Measurements from ENCODE around the gene PARPBP.
"Not testable (repeated sequence)": the region's sequence is repeated elsewhere in the genome, so short reads cannot be mapped to it uniquely, and the experiment has no call there.

The PARPBP gene, protein sequence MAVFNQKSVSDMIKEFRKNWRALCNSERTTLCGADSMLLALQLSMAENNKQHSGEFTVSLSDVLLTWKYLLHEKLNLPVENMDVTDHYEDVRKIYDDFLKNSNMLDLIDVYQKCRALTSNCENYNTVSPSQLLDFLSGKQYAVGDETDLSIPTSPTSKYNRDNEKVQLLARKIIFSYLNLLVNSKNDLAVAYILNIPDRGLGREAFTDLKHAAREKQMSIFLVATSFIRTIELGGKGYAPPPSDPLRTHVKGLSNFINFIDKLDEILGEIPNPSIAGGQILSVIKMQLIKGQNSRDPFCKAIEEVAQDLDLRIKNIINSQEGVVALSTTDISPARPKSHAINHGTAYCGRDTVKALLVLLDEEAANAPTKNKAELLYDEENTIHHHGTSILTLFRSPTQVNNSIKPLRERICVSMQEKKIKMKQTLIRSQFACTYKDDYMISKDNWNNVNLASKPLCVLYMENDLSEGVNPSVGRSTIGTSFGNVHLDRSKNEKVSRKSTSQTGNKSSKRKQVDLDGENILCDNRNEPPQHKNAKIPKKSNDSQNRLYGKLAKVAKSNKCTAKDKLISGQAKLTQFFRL

DNA sequence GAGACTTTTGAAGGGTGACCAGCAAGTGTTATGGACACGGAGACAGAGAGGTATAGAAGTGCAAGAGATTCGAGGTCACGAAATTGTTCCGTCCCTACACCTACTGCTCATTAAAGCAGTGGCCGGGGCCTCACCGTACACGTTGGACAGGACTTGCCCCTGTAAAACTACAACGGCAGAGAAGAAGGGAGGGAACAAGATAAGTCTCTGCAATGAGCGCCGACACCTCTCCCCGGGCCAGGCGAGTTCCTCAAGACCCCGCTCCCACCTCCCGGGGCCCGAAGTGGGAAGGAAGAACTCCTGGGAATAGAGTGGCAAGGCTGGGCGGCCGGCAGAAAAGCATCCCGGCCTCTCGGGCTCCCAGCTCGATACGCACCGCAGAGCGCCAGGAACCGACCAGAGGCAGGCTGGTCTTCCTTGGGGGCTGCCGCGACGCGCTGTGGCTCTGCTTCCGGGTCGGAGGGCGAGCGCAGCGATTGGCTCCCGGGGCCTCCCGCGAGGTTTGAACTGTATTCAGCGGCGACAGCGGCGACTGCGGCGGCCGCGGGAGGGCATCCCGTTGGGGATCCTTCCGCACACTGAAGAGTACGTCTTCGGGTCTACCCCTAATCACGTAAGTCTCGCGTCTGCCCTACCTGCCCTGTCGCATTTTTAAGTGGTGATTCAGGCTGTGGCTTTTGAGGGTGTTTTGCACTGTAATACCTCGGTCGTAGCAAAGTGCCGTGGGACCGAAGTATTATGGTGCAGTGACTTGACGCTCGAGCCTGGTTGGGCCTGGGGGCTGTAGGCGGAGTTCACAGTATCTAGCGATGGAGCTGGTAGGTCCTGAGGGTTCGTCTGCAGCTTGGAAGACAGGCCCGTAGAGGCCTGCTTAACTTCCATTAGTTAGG is at the start of gene PARPBP, which contains the start of gene NUP37:
TSS of gene PARPBP (plus strand) at position 510 of the 890 bp plus-strand sequence. CDS start 3,706 bp downstream, outside the sequence.
TSS of gene NUP37 (minus strand) at position 441 of the 890 bp plus-strand sequence. CDS start 1,596 bp downstream, outside the sequence.
- in situ Hi-C loops (cut with HindIII; ENCODE audit: low sequenced_read_pairs): no loop called here

DNA sequence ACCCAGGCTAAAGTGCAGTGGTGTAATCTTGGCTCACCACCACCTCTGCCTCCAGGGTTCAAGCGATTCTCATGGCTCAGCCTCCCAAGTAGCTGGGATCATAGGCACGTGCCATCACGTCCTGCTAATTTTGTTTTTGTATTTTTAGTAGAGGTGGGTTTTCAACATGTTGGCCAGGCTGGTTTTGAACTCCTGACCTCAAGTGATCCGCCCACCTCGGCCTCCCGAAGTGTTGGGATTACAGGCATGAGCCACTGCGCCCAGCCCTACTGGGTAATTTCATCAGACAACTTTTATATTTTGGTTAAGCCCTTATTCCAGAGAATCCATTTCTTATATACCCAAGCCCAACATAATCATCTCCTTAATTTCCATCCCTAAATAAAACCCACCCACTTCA is 47.9 kb upstream of the PARPBP start:
- in situ Hi-C loops (cut with HindIII; ENCODE audit: low sequenced_read_pairs): not testable (repeated sequence)

DNA sequence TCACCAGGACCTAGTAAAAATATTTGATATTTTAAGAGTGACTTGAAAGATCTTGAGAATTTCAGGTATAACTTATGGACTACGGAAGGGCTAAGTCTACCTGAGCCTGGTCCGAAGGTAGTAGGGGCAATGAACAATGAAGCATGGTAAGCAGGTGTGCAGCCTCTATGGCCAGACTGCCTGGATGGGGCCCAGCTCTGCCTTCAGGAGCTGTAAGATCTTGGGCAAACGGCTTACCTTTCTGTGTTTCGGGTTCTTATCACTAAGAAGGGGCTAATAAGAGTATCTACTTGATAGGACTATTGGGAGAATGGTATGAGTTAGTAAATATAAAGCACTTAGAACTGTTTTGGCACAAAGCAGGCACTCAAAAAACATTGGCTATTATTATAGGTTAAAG is 39.1 kb upstream of the PARPBP start:
- in situ Hi-C loops (cut with HindIII; ENCODE audit: low sequenced_read_pairs): no loop called here

DNA sequence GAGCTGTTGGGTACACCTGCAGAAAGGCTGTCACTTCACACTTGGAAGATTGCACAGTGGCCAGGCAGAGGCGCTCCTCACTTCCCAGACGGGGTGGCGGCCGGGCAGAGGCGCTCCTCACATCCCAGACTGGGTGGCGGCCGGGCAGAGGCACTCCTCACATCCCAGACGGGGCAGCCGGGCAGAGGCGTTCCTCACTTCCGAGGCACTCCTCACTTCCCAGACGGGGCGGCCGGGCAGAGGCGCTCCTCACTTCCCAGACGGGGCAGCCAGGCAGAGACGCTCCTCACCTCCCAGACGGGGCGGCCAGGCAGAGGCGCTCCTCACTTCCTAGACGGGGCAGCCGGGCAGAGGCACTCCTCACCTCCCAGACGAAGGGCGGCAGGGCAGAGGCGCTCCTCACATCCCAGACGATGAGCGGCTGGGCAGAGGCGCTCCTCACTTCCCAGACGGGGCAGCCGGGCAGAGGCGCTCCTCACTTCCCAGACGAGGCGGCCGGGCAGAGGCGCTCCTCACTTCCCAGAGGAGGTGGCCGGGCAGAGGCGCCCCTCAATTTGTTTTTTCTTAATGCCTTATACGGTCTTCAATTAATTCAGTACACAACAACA is 30.7 kb upstream of the PARPBP start:
- in situ Hi-C loops (cut with HindIII; ENCODE audit: low sequenced_read_pairs): not testable (repeated sequence)

DNA sequence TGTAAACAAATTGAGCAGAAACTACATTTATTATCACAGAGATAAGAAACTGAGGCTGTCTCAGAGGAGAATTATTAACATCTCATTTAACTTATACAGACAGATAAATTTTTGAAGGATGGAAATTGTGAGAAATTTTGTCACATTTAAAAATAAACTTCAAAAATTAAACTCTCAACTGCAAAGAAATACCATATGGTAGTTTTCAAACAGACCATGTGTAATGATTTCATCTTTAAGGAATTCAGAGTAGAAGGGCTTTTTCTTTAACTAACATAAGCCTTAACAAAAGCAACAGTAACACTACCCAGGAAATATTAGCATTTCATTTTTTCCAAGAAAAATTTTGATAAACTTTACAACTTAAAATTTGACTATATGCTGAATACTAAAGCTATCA is 26.7 kb upstream of the PARPBP start:
- in situ Hi-C loops (cut with HindIII; ENCODE audit: low sequenced_read_pairs): no loop called here

DNA sequence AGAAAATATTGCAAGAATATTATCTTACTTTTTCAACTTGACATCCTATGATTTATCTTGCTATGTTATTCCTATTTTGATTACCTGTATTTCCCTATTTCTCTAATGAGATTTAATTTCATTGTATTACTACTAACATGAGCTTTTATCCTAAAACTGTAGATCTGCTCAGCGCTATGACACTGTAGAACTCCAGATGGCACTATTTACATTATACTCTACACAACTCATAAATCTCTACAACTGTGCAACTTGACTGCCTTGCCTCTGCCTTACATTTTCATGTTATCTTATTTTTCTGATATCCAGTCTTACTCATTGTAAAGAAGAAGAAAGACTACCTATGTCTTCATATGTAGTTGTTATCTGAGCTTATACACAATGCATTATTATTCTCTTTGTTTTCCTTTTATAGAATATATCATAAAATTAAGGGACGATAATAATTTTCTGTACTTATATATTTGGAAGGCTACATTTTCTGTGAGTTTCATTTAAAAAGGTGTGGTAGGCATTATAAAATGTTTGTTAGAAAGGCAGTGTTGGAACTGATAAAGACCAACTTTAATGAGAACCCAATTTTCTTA is 24.2 kb upstream of the PARPBP start:
- in situ Hi-C loops (cut with HindIII; ENCODE audit: low sequenced_read_pairs): no loop called here

DNA sequence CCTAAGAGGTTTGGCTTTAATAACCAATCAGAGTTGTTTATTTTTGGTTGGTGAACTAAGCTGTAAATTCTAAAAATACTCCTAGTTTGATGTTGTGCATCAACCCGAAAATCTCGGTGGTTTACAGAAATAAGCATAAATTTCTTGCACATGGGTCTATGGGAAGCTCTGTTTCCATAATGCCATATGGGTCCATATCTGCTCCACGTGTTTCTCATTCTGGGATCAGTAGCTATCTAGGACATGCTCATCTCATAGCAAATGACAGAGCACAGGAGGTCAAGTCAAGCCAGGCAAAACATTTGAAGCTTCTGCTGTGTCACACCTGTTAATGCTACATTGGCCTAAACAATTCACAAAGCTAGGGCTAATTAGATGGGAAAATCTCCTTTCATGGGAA is 23.1 kb upstream of the PARPBP start:
- in situ Hi-C loops (cut with HindIII; ENCODE audit: low sequenced_read_pairs): no loop called here

DNA sequence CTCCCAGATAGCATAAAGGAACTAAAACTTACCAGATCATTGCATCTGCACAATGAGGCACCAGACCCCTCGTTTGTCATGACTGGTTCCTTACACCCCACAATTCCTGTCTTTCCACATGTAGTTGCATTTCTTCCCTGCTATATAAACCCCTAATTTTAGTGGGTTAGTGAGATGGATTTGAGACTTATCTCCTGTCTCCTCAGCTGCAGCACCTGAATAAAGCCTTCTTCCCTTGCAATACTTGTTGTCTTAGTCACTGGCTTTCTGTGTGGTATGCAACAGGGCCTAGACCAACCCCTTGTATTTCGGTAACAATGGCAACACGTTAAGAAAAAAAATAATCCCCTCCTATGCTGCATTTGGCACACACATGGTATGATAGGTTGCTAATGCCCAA is 13.1 kb upstream of the PARPBP start:
- in situ Hi-C loops (cut with HindIII; ENCODE audit: low sequenced_read_pairs): no loop called here

DNA sequence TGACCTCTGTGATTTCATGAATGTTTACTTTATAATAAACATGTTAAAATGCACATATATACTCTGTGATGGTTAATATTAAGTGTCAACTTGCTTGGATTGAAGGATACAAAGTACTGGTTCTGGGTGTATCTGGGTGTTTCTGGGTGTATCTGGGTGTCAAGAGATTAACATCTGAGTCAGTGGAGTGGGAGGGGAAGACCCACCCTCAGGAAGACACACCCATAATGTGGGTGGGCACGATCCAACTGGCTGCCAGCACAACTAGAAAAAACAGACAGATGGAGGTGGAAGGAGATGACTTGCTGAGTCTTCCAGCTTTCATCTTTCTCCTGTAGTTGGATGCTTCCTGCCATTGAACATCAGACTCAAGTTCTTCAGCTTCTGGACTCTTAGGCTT is 12.0 kb upstream of the PARPBP start:
- in situ Hi-C loops (cut with HindIII; ENCODE audit: low sequenced_read_pairs): no loop called here

DNA sequence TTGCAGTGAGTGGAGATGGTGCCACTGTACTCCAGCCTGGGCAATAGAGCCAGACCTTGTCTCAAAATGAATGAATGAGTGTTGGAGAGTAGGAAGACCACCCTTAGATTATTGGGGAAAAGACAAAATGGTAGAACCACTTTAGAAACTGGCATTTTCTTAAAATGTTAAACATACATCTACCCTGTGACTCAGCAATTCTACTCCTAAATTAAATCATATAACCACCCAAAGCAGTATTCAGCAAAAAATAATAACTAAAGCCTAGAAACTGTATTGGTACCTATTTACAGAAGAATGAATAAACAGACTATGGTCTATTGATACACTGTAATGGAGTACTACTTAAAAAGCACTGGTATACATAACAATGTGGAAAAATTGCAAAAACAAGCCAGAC is 9.2 kb upstream of the PARPBP start:
- in situ Hi-C loops (cut with HindIII; ENCODE audit: low sequenced_read_pairs): no loop called here

DNA sequence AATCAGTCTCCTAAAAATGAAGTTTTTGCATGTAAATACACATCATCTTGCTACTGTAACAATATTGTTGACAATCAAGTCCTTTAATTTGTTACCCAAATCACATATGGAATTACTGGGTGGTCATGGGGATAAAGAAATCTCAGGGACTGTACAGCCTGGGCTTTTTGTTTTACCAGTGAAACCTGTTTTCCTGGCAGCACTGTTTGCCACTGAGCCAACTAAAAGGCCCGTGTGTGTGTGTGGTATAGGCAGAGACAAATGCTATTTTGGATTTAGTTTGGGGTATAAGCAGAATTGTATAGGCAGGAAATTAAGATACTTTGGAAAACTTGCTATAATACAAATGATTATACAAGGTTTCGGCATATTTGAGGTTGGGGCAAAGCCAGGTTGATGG is 5.8 kb upstream of the PARPBP start:
- in situ Hi-C loops (cut with HindIII; ENCODE audit: low sequenced_read_pairs): no loop called here

DNA sequence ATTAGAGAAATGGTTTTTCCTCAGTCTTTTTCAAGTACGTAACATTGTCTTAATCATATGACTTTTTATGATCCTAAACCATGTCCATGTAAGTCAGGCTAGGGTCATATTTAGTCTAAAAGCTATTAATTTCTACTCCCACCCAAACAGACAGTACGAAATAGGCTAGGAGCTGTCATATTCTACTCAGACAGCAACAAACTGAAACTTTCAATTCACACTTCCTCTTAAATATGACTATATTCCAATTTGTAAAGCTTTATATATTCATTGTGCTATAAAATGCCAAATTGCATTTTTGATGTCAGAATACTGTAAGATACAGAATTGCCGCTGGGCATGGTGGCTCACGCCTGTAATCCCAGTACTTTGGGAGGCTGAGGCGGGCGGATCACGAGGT is 3.6 kb upstream of the PARPBP start:
- in situ Hi-C loops (cut with HindIII; ENCODE audit: low sequenced_read_pairs): no loop called here

DNA sequence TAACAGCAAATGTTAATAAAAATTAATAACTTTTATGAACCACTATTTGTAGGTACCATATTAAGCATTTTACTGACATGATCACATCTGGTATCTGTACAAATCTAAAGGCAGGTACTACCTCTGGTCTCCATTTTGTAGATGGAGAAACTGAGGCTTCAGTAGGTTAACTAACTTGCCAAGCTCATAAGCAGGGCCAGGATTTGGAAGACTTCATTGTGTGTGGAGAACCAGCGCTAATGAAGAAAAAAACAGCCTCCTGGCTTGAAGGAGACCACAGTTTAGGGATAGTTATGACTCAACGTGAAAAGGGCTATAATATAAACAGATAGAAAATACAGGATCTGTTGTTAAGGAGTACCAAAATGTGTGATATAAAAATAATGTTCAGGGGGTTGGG is 1.1 kb upstream of the PARPBP start:
- in situ Hi-C loops (cut with HindIII; ENCODE audit: low sequenced_read_pairs): no loop called here

DNA sequence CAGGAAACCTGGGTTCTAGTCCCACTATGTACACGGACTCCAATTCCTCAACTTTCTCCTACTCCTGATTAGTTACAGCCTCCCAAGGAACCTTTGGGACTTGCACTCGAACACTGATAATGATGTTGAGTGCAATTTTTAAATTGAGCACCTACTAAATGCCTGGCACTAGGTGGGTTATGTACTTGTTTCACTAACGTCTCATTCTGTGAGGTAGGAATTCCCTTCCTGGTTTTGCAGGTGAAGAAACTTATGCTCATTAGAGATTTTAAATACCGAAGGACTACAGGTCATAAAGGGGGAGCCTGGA is 536 bp downstream of the PARPBP start:
- in situ Hi-C loops (cut with HindIII; ENCODE audit: low sequenced_read_pairs): no loop called here

DNA sequence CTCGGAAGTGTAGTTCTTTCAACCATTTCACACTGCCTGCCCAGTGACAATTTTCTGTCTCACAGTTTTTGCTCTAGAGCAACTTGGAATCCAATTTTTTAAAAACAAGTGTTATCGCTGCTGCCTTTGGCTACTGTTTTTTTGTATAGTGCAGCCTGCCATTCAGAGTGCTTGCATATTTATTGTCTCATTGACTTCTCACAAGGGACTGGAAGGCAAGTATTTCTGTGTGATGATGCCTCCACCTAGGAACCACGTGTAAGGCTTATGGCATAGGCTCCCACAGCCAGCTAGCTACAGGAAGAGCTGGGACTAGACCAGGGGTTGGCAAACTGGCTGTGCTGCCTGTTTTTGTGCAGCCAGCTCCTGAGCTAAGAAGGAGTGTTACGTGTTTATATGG is 903 bp downstream of the PARPBP start:
- in situ Hi-C loops (cut with HindIII; ENCODE audit: low sequenced_read_pairs): no loop called here

DNA sequence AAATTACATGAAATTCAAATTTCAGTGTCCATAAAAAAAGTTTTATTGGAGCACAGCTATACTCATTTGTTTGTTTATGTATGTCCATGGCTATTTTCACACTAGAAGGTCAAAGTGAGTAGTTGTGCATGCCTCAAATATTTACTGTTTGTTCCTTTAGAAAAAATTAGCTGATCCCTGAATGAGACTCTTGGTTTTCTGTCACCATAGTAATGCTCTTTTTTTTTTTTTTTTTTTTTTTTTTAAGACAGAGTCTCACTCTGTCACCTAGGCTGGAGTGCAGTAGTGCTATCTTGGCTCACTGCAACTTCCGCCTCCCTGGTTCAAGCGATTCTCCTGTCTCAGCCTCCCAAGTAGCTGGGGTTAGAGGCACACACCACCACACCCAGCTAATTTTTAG is 1.3 kb downstream of the PARPBP start:
- in situ Hi-C loops (cut with HindIII; ENCODE audit: low sequenced_read_pairs): not testable (repeated sequence)

DNA sequence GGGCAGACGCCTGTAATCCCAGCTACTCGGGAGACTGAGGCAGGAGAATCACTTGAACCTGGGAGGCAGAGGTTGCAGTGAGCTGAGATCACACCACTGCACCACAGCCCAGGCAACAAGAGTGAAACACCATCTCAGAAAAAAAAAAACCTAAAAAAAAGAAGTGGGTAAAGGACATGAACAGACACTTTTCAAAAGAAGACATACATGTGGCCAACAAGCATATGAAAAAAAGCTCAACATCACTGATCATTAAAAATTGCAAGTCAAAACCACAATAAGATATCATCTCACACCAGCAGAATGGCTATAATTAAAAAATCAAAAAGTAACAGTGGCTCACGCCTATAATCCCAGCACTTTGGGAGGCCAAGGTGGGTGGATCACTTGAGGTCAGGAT is 10.7 kb downstream of the PARPBP start:
- in situ Hi-C loops (cut with HindIII; ENCODE audit: low sequenced_read_pairs): not testable (repeated sequence)

DNA sequence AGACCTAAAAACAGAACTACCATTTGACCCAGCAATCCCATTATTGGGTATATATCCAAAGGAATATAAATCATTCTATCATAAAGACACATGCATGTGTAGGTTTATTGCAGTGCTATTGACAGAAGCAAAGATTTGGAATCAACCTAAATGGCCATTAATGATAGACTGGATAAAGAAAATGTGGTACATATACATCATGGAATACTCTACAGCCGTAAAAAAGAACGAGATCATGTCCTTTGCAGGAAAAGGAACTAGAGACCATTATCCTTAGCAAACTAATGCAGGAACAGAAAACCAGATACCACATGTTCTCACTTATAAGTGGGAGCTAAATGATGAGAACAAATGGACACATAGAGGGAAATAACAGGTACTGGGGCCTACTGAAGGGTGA is 11.5 kb downstream of the PARPBP start:
- in situ Hi-C loops (cut with HindIII; ENCODE audit: low sequenced_read_pairs): not testable (repeated sequence)

DNA sequence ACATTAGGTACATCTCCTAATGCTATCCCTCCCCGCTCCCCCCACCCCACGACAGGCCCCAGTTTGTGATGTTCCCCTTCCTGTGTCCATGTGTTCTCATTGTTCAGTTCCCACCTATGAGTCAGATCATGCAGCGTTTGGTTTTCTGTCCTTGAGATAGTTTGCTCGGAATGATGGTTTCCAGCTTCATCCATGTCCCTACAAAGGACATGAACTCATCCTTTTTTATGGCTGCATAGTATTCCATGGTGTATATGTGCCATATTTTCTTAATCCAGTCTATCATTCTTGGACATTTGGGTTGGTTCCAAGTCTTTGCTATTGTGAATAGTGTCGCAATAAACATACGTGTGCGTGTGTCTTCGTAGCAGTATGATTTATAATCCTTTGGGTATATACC is 17.6 kb downstream of the PARPBP start:
- in situ Hi-C loops (cut with HindIII; ENCODE audit: low sequenced_read_pairs): not testable (repeated sequence)

DNA sequence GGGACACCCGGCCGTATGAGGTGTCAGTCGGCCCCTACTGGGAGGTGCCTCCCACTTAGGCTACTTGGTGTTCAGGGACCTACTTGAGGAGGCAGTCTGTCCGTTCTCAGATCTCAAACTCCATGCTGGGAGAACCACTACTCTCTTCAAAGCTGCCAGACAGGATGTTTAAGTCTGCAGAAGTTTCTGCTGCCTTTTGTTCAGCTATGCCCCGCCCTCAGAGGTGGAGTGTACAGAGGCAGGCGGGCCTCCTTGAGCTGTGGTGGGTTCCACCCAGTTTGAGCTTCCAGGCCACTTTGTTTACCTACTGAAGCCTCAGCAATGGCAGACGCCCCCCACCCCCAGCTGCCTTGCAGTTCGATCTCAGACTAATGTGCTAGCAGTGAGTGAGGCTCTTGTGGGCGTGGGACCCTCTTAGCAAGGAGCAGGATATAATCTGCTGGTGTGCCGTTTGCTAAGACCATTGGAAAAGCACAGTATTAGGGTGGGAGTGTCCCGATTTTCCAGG is 22.9 kb downstream of the PARPBP start:
- in situ Hi-C loops (cut with HindIII; ENCODE audit: low sequenced_read_pairs): not testable (repeated sequence)

DNA sequence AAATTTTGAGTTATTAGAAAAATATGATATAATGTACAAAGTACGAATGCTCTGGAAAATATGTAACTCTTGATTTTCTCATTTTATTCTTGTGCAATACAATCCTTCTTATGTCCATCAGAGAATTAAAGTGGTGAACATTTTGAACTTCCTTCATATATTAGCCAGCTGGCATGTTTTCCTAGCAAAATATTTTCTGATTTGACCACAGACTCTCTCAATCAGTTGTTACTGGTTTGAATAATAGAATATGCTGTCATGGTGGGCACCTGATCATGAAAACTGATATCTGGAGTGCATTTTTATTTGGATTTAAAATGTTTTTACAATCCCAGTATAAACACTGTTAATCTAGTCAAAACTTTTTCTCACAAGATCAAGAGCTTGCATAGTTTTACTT is 24.2 kb downstream of the PARPBP start:
- in situ Hi-C loops (cut with HindIII; ENCODE audit: low sequenced_read_pairs): no loop called here
